GM03348 (cell line): ENCODE measurements around the gene BMERB1.
A peak's percentile ranks its signal among the peaks of the same experiment; 100 is the strongest.
"Not testable (repeated sequence)": the region's sequence is repeated elsewhere in the genome, so short reads cannot be mapped to it uniquely, and the experiment has no call there.

ENCODE experiments used
- DNase-seq: peaks from one replicate; pipeline ENCODE4 v3.0.0; 2012; ENCODE audit warnings: low spot score

Gene BMERB1

DNA sequence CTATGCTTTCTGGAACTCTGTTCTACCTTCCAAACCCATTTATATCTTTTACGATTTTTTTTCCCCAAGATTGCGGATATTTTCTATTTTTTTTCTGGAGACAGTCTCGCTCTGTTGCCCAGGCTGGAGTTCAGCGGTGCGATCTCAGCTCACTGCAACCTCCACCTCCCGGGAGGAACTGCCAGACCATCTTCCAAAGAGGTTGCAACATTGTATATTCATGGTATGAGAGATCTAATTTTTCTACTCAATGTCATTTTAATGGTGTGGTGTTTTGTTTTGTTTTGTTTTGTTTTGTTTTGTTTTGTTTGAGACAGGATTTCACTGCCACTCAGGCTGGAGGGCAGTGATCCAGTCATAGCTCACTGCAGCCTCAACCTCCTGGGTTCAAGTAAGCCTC is 8.5 kb upstream of the BMERB1 start:
- DNase-seq, result no peak

DNA sequence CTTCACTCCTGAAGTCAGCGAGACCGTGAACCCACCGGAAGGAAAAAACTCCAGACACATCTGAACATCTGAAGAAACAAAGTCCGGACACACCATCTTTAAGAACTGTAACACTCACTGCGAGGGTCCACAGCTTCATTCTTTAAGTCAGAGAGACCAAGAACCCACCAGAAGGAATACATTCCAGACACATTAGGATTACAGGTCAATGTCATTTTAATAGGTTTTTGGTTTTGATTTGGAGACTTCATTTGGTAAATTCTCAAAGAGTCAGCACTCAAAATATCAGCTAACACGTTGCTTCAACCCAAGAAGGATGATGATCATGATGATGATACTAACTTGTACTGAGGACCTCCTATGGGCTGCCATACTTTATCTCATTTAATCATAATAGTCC is 7.6 kb upstream of the BMERB1 start:
- DNase-seq, result no peak

DNA sequence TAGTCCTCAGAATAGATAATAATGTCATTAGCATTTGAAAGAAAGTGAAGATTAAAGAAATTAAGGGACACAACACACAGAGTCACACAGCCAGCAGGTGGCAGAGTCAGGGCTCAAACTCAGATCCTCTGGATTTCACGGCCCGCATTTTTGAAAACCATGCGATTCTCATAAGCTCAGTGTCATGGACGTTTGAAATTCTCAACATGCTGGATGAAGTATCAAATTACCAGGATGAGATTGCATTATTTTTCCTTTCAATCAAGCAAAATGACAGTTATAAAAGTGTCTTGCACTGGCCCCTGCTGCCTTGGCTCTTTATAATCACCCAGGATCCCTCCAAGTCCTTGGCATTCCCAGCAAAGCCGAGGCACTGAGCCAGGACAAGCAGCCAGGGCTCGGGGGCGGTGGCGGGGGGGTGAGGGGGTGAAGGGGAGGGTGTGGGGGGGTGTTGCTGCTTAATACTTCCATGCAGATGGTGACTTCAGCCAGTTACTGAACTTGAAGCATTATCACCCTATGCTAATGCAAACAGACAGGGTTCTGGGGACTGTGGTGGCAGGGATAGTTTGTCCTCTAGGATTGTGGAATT is 6.6 kb upstream of the BMERB1 start:
- DNase-seq, result peak; percentile 79

DNA sequence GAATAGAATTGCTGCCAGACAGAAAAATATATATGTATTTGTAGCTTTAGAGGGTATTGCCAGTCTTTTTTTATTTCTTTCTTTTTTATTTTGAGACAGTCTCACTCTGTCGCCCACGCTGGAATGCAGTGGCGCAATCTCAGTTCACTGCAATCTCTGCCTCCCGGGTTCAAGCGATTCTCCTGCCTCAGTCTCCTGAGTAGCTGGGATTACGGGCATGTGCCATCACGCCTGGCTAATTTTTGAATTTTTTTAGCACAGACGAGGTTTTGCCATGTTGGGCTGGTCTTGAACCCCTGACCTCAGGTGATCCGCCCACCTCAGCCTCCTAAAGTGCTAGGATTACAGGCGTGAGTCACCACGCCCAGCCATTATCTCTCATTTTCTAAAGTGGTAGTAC is 3.5 kb upstream of the BMERB1 start:
- DNase-seq, result not testable (repeated sequence)

DNA sequence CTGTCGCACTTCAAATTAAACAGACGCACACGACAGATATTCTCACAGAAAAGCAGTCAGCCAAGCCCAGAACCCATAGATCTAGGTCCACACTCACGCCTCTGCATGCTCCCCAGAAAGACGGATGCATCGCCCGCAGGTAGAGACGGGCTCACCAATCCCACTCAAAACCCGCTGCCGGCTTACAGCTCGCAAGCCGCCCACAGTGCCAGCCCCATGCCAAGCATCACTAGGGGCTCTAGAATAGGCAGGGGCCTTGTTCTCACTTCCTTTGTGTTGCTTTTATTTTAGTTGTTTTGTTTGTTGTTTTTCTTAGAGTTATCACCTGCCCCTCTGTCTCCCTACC is 336 bp upstream of the BMERB1 start:
- no peak for DNase-seq

DNA sequence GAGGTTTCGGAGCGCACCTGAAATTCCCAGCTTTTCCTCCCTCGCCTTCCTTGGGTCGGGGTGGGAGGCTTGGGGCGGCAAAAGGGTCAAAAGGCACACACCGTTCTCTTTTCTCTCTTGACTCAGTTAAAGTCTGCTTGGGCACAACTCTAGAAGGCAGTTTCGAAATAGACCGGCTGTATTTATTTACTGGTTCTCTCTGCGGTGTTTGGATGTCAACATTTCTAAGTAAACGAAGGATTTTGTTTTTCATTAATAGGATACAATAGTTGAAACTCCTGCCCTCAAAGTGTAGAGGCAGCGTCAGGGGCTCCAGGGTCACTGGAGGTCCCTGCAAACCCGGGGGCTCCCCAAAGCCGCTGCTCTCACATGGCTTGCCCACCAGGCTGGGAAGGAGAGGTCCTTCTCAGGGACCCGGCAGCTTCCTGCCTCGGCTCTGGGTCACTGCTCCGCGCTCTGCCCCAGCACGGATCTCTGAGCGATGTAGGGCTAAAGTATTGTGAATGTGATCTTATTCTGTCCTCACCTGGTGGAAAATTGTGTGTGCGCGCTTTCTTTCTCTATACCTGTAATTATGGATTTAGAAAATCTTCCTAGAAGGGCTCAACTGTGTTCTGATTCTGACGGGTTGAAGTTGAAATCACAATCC is 952 bp downstream of the BMERB1 start:
- no peak for DNase-seq

DNA sequence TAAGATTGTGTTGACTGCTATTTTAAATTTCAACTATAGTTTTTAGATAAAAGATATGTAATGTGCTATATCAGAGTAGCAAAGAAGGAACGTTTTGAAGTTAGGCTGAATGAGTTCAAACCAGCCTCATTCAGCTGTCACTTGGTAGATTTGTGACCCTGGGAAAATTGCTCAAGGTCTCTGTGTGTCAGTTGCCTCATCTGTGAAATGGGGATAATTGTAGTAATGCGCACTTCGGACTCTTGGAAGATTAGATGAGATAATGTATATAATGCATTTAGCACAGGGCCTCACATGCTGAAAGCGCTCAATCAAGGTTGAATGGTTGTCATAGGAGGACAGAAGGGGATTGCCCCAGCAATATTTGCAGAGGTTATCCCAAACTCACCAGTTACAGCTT is 4.7 kb downstream of the BMERB1 start:
- DNase-seq, result no peak

DNA sequence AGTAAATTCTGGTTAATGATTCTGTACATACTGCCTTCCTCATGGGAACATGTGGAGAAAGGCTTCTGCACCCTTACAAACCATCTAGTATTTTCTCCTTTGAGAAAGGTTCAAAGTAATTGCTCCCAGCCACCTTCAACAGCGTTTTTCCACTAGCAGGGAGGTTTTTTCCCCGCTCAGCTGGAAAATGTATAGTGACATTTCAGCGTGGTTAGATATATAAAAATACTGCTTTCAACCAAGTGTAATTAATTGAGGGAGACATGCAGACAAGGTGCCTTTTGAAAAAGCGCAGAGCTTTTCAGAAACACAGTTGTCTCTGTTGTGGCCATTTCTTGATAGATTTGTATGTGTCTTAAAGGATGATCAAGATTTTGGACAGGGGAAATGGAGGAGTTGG is 5.1 kb downstream of the BMERB1 start:
- DNase-seq, result no peak

DNA sequence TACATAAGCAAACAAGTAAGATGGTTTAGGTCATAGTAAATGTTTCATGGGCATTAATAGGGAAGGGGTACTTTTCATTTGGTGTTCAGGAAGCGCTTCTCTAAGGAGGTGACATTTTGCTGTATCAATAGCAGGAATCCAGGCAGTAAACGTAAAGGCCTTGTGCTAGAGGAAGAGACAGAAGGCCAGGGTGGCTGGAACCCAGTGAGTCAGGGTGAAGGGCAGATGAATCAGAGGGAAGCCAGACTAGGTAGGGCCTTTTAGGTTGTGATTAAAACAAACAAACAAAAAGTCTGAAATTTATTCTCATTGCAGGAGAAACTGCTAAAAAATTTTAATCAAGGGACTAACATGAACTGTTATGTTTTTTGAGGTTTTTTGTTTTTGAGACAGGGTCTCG is 6.5 kb downstream of the BMERB1 start:
- peak; percentile 64 for DNase-seq

DNA sequence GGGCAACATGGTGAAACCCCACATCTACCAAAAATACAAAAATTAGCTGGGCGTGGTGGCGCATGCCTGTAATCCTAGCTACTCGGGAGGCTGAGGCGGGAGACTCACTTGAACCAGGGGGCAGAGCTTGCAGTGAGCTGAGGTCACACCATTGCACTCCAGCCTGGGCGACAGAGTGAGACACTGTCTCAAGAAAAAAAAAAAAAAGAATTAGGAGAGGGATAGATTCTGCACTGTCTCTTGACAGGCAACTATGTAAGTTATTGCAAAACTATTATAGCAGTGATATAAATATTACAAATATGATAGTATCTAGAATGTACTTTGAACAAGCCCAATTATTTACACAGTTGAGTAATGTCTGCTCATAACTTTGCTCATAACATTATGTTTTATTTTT is 7.8 kb downstream of the BMERB1 start:
- DNase-seq, result peak; percentile 24

DNA sequence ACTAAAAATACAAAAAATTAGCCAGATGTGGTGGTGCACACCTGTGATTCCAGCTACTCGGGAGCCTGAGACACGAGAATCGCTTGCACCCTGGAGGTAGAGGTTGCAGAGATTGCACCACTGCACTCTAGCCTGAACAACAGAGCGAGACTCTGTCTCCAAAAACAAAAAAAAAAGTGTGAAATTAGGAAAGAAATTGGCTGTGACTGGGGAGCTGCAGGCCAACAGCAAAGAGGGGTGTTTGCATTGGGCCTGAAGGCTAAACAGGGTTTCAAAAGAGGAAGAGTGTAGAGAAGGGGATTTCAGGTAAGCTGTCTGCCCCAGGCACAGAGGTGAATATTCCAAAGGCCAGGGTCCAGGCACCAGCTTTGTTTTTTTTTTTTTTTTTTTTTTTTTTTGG is 9.4 kb downstream of the BMERB1 start:
- DNase-seq, result no peak

DNA sequence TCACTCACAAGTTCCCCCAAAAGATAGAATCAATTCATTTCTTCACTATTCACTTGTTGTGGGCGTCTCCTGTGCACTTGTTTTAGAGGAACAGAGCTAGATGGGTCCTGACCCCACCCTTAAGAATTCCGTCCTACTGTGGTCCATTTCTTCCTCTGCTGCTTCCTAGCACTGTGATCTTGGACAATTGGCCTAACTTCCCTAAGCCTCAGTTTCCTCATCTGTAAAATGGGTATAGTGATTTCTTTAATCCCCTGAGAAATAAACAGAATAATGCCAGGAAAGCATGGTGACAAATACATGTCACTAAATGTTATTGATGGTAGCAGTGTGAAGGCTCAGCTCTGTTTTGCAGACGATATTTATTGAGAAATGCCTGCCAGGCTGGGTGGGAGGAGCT is 9.9 kb downstream of the BMERB1 start:
- no peak for DNase-seq

DNA sequence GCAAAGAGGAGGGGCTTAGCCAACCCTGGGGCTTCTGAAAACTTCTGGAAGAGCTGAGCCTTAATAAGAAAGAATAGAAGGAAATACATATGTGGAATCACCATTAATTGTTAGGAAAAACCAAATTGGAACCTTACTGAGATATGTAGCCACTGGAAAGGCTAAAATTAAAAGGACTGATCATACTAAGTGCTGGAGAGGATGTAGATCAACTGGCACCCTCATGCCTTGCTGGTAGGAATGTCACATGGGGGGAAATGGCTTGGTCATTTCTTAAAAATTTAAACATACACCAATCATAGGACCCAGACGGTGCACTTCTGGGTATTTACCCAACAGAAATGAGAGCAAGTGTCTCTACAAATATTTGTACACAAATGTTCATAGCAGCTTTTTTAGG is 11.1 kb downstream of the BMERB1 start:
- no peak for DNase-seq

DNA sequence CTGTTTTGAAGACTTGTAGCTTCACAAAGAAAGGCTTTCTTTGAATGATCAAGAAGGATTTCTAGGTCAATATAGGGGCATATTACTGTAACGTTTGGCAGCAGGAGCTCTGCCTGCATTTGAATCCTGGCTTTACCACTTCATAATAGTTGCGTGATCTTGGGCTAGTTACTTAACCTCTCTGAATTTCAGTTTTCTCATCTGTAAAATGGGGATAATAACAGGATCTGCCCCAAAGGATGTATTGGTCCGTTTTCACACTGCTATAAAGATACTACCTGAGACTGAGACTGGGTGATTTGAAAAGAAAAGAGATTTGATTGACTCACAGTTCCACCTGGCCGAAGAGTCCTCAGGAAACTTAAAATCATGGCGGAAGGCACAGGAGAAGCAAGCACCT is 12.5 kb downstream of the BMERB1 start:
- DNase-seq, result no peak

DNA sequence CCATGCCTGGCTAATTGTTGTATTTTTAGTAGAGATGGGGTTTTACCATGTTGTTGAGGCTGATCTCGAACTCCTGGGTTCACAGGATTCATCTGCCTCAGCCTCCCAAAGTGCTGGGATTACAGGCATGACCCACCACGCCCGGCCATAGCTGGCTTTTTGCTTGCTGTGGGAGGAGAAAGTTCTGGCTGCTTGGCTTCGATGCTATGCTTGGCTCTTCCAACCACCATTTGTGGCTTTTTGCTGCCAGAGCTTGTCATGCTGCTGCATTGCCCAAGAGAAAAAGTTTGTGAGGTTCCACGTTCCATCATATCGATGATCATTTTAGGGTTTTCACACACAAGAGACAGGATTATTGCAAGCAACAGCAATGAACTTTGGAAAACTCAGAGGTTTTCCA is 16.2 kb downstream of the BMERB1 start:
- peak; percentile 44 for DNase-seq

DNA sequence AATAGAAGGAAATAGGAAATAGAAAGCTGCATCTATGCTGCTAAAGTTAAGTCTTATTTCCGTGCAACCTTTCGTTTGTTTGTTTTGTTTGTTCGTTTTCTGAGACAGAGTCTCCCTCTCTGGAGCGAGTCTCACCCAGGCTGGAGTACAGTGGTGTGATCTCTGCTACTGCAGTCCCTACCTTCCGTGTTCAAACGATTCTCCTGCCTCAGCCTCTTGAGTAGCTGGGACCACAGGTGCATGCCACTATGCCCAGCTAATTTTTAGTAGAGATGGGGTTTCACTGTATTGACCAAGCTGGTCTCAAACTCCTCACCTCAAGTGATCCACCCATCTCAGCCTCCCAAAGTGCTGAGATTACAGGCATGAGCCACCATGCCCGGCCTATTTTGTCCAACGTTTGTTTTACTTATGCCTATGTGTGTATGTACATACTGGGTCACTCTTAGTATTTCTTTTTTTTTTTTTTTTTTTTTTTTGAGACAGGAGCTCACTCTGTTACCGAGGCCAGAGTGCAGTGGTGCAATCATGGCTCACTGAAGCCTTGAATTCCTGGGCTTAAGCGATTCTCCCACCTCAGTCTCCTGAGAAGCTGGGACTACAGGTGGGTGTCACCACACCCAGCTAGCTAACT is 16.8 kb downstream of the BMERB1 start:
- no peak for DNase-seq

DNA sequence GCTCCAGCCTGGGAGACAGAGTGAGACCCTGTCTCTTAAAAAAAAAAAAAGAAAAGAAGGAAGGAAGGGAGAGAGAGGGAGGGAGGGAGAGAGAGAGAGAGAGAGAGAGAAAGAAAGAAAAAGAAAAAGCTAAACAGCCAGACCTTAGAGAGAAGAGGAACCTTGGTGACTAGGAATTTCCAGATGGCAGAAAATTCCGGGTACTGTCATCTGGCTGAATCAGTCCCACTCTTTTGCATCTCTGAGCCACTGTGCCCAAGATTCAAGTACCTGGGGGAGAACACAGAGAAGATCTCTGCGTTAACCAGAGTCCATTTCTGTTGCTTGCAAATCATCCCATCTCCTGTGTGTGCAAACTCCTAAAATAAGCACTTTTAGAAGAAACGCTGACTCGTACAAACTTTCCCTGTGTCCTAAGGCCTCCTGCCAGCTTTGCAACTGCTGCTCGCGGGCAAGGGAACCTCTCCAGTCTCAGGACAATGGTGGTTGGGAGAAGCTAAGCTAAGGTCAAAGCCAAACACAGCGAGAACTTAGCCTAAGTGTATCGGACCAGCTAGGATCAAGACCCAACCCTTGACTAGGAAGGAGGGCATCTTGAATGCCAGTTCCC is 18.0 kb downstream of the BMERB1 start:
- DNase-seq, result no peak

DNA sequence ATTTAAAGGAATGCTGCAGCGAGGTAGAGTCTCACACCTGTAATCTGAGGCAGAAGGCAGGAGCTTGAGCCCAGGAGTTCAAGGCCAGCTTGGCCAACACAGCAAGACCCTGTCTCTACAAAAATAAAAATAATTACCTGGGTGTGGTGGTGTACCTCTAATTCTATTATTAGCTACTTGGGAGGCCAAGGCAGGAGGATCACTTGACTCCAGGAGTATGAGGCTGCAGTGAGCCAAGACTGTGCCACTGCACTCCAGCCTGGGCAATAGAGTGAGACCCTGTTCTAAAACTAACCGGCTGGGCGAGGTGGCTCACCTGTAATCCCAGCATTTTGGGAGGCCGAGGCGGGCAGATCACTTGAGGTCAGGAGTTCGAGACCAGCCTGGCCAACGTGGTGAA is 18.9 kb downstream of the BMERB1 start:
- not testable (repeated sequence) for DNase-seq

DNA sequence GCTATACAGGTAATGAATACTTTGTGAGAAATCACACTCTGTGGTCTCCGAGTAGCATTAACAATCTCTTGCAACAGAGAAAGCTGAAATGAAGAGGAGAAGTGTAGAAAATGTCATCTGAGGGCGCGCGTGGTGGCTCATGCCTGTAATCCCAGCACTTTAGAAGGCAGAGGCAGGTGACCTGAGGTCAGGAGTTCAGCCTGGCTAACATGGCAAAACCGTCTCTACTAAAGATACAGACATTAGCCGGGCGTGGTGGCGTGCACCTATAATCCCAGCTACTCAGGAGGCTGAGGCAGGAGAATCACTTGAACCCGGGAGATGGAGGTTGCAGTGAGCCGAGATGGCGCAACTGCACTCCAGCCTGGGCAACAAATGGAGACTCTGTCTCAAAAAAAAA is 20.5 kb downstream of the BMERB1 start:
- DNase-seq, result not testable (repeated sequence)

DNA sequence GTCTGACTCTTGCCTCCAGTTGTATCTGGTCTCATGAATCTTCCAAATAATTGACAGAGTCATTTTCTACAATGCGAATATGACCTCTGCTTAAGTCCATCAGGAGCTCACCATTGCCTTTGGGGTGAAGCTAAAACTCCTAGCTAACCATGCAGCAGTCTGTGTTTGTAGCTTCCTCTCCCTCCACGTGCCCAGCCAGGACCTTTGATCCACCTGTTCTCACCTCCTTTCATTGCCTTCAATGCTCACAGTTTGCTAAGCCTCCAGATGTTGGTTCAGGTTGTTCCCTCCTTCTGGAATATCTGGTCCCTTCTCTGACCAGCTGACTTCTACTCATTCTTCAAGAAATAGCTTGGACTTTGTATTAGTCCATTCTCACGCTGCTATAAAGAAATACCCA is 23.0 kb downstream of the BMERB1 start:
- no peak for DNase-seq

DNA sequence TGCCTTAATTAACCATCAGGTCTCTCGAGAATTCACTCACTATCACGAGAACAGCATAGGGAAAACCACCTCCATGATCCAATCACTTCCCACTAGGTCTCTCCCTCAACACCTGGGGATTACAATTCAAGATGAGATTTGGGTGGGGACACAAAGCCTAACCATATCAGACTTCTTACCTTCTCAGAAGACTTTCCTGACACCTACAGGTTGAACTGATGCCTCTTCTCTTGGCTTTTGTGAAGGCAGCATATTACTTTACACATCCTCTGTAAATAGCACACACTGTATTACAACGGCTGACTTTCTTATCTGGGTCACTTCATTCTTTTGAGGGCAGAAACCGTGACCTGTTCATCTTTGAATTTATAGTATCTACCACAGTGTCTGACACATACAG is 23.6 kb downstream of the BMERB1 start:
- DNase-seq, result no peak

DNA sequence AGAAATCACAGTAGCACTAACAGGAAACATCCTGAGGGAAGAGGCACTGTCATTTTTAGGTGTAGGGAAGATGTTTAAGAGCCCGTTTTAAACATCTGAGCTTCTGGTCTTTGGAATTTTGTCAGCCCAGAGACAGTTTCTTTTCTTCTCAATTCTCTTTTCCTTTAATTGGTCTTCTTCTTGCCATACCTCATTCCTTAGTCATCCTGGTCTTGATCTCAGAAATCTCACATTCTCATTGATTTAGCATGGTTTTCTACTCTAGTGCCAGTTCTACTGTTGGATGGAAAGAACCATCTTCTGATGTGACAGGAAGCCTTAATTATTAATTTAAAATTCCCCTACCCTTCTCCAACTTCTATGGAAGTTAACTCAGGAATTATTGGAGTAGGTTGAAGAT is 25.4 kb downstream of the BMERB1 start:
- no peak for DNase-seq

DNA sequence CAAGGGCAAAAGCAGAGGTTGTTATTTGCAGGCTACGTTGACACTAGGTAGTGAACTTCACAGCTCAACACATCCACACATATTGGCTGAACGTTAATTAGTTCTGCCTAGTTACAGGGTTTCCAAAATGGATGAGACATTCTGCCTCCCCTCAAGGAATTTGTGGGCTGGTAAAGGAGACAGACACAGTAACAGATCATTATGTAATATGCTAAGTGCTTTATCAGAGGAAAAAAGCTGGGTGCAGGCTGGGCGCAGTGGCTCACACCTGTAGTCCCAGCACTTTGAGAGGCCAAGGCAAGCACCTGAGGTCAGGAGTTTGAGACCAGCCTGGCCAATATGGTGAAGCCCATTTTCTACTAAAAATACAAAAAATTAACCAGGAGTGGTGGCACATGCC is 26.2 kb downstream of the BMERB1 start:
- no peak for DNase-seq

DNA sequence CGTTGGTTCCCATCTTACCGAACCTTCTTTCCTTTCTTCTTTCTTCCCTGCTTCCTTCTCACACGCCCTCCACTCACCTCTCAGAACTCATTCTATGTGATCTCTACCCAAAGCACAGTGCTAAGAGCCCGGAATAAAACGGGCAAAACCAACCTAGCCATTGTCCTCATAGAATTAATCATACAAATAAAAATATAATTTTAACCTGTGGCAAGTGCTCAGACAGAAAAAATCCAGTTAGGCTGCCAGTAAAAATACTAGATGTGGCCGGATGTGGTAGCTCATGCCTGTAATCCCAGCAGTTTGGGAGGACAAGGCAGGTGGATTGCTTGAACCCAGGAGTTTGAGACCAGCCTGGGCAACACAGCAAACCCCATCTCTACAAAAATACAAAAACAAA is 27.0 kb downstream of the BMERB1 start:
- DNase-seq, result no peak
